GM04503 (cell line): ENCODE data around the gene TSPAN31.
A peak's percentile ranks its signal among the peaks of the same experiment; 100 is the strongest.

Source experiments
- DNase-seq: peaks from one replicate; pipeline ENCODE4 v3.0.0-alpha.2; 2012; ENCODE audit warnings: low read depth

TSPAN31 gene

GRCh38 chr12:57783466-57783801, 38.6 kb downstream of the TSPAN31 start:
- DNase-seq: no peak

GRCh38 chr12:57783861-57784260, 39.0 kb downstream of the TSPAN31 start:
- DNase-seq: no peak

- peak; percentile 63 for DNase-seq
These were observed 49.1 kb downstream of the TSPAN31 start for GRCh38 chr12:57793920-57794319.

GRCh38 chr12:57795354-57795753, 50.5 kb downstream of the TSPAN31 start:
- DNase-seq: no peak

GRCh38 chr12:57796996-57797395, 52.2 kb downstream of the TSPAN31 start:
- DNase-seq: no peak

DNA sequence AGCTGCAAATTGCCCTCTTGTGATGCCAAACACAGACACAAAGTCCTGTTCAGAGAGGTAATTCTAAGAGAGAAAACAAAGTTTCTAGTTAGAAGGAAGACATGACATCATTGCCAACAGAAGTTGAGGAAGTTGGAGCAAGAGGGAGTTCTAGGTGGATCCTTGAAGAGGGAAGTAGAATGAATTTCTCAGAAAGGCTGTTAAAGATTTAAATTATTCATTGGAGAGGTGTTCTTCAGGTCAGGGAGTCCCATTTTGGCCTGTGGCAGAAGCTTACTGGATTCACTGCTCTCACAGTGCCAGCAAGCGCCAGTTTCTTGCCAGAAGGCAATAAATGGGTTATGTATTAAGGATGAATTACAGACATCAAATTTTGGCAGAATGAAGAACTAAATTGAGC, 53.1 kb downstream of the TSPAN31 start:
- DNase-seq: no peak
